Nephron (organoid): ENCODE measurements around the gene HLX.

Experiments
- H3K27ac Mint-ChIP-seq, 3 experiments: 2 replicates each; pipeline ENCODE4 v1.8.0; 2020; ENCODE audit warnings: mixed read lengths in 3 of 3, mild to moderate bottlenecking in 2 of 3, moderate library complexity in 1 of 3
- H3K27me3 Mint-ChIP-seq: 2 replicates; pipeline ENCODE4 v1.8.0; 2021; ENCODE audit warnings: low read depth, mild to moderate bottlenecking, moderate library complexity, mixed read lengths
- H3K36me3 Mint-ChIP-seq: 2 replicates; pipeline ENCODE4 v1.8.0; 2020; ENCODE audit warnings: low read depth, mixed read lengths
- H3K4me1 Mint-ChIP-seq: 2 replicates; pipeline ENCODE4 v1.8.0; 2020; ENCODE audit warnings: mixed read lengths
- H3K4me3 Mint-ChIP-seq, 3 experiments: 2 replicates each; pipeline ENCODE4 v1.8.0; 2020; ENCODE audit warnings: mild to moderate bottlenecking in 3 of 3, mixed read lengths in 3 of 3, moderate library complexity in 2 of 3
- H3K9me3 Mint-ChIP-seq: 2 replicates; pipeline ENCODE4 v1.8.0; 2020; ENCODE audit warnings: mixed read lengths
- TF ChIP-seq, protein P1 (sequence below), 3 experiments: fragments of 200-600 bp; sonication (generic); IDR thresholded peaks; one replicate each; pipeline ENCODE4 v1.5.0; 2021; ENCODE audit warnings: antibody characterized with exemption in 3 of 3; ENCODE audit not compliant: unreplicated experiment in 3 of 3

HLX gene, protein sequence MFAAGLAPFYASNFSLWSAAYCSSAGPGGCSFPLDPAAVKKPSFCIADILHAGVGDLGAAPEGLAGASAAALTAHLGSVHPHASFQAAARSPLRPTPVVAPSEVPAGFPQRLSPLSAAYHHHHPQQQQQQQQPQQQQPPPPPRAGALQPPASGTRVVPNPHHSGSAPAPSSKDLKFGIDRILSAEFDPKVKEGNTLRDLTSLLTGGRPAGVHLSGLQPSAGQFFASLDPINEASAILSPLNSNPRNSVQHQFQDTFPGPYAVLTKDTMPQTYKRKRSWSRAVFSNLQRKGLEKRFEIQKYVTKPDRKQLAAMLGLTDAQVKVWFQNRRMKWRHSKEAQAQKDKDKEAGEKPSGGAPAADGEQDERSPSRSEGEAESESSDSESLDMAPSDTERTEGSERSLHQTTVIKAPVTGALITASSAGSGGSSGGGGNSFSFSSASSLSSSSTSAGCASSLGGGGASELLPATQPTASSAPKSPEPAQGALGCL

DNA sequence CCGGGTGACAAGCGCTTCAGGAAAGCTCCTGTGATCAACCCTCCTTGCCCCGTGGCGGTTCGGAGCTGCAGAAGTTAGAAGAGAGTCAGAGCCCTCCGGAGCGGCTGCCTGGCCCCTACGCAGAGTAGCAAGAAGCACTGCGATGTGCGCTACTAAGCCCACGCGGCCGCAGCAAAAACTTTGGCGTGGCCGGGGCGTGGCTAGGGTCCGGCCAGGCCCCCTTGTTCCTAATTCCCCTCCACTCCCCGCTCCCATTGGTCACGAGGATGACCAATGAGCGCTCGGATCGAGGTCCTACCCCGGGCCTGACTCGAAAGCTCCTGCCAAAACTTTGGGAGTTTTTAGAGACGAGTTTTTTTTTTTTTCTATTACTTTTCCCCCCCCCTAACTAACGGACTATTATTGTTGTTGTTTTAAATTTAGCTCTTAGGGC, at the start of gene HLX:
TSS of gene HLX (plus strand) at position 368 of the 433 bp plus-strand sequence. CDS start 415 bp downstream, outside the sequence.
- Mint-ChIP-seq H3K4me3 (peak within 1 kb of the TSS; percentile 85 to 92 (median 90)), H3K27ac (peak within 1 kb of the TSS in 1 of 3 experiments; percentile 70), H3K9me3 (peaks cover 6% of the 10 kb centered on the region), H3K4me1 (peaks cover 51% of the 10 kb centered on the region), H3K36me3 (no peaks in the 10 kb centered on the region), H3K27me3 (peaks cover 97% of the 10 kb centered on the region)
- TF ChIP-seq, protein P1, sequence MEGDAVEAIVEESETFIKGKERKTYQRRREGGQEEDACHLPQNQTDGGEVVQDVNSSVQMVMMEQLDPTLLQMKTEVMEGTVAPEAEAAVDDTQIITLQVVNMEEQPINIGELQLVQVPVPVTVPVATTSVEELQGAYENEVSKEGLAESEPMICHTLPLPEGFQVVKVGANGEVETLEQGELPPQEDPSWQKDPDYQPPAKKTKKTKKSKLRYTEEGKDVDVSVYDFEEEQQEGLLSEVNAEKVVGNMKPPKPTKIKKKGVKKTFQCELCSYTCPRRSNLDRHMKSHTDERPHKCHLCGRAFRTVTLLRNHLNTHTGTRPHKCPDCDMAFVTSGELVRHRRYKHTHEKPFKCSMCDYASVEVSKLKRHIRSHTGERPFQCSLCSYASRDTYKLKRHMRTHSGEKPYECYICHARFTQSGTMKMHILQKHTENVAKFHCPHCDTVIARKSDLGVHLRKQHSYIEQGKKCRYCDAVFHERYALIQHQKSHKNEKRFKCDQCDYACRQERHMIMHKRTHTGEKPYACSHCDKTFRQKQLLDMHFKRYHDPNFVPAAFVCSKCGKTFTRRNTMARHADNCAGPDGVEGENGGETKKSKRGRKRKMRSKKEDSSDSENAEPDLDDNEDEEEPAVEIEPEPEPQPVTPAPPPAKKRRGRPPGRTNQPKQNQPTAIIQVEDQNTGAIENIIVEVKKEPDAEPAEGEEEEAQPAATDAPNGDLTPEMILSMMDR (IDR thresholded peaks at IDR 0.05; ENCODE audit: unreplicated experiment in 3 of 3) = no peak

DNA sequence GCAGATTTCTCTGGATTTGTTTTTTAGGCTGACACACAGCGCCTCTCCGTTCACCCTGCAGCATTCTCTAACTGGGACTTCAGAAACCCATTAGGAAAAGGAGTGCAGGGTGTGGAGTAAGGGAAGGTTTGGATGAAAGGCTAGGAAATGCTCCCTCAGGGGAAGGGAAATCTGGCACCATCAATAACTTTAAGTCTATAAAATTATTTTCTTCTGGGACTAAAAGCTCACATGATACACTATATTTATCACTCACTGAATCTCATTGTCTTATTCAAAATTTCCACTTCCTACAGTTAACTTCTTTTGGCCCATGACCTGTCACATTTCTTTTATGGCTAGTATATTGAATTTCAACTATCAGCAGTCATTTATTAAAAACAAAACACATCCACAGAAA, 45.8 kb upstream of the HLX start:
- Mint-ChIP-seq H3K9me3 (no peaks in the 10 kb centered on the region), H3K27me3 (peaks cover 24% of the 10 kb centered on the region), H3K36me3 (no peaks in the 10 kb centered on the region), H3K4me1 (peaks cover 15% of the 10 kb centered on the region), H3K4me3 (no peak overlapping the region), H3K27ac (peak overlapping the region; percentile 12 to 73 (median 49))
- TF ChIP-seq, protein P1 (IDR thresholded peaks at IDR 0.05; ENCODE audit: unreplicated experiment in 3 of 3) = no peak

DNA sequence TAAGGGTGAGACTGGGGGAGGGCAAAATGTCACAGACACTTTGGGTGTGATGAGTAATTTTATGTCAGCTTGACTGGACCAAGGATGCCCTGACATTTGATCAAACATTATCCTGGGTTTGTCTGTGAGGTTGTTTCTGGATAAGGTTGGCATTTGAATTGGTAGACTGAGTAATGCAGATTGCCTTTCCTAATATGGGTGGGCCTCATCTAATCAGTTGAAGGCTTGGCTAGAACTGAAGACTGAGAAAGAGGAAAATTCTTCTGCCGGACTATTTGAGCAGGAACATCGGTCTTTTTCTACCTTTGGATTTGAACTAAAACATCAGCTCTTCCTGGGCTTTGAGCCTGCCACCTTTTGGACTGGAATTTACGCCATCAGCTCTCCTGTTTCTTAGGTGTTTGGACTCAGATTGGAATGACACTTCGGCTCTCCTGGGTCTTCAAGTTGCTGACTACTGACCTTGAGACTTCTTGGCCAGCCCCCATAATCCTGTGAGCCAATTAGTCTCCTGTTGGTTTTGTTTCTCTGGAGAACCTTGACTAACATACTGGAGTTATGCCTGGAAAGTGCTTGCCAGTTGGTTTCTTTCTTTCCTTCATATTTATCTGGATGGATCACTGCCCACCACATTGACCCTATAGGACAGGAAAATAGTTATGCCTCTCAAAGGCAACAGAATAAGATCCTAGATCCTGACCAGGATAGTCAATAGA, 44.9 kb upstream of the HLX start:
- Mint-ChIP-seq H3K9me3 (no peaks in the 10 kb centered on the region), H3K27me3 (peaks cover 19% of the 10 kb centered on the region), H3K27ac (peak overlapping the region in 2 of 3 experiments; percentile 49 to 73), H3K4me1 (peaks cover 15% of the 10 kb centered on the region), H3K36me3 (no peaks in the 10 kb centered on the region), H3K4me3 (no peak overlapping the region)
- TF ChIP-seq, protein P1 (IDR thresholded peaks at IDR 0.05; ENCODE audit: unreplicated experiment in 3 of 3) = no peak

DNA sequence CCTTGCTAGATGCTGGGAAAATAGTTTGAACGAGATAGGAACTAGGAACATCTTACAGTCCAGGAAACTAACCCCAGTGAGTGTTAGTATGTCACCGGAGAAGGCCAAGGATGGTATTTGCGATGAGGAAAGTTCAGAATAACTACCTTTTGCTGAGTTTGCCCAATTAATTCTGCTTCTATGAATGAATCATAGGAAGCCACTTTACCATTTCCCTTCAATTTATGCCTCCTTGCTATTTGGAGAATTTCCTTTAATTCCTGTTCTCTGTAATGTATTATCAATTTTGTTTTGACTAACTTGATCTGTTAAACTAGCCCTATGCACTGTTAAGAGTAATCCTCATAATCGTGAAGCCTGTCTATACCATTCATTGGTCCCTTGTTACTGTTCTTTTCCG, 40.7 kb upstream of the HLX start:
- H3K27me3 Mint-ChIP-seq = peaks cover 23% of the 10 kb centered on the region
- peaks cover 13% of the 10 kb centered on the region for H3K4me1 Mint-ChIP-seq
- no peak overlapping the region for H3K4me3 Mint-ChIP-seq
- H3K36me3 Mint-ChIP-seq = no peaks in the 10 kb centered on the region
- TF ChIP-seq, protein P1 (IDR thresholded peaks at IDR 0.05; ENCODE audit: unreplicated experiment in 3 of 3) = no peak
- H3K9me3 Mint-ChIP-seq = no peaks in the 10 kb centered on the region
- no peak overlapping the region for H3K27ac Mint-ChIP-seq

DNA sequence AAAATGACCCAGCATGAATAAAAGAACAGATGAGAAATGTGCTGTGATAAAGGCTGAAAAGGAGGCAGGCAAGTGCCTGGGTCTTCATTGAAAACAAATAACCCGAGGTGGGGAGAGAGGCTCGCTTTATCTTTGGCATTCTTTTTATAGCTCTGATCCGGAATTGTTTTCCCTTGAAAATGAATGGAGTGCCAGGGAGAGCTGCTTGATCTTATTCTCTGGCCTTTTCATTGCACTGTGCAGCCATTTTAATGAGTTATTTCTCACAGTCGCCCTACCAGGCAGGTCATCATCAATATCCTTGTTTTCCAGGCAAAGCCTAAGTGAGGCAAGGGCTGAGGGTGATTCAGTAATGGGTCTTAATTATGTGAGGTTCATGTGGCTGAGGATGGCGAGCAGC, 39.8 kb upstream of the HLX start:
- Mint-ChIP-seq H3K36me3 (no peaks in the 10 kb centered on the region), H3K27ac (no peak overlapping the region), H3K4me1 (peaks cover 15% of the 10 kb centered on the region), H3K4me3 (no peak overlapping the region), H3K9me3 (no peaks in the 10 kb centered on the region), H3K27me3 (peaks cover 17% of the 10 kb centered on the region)
- TF ChIP-seq, protein P1 (IDR thresholded peaks at IDR 0.05; ENCODE audit: unreplicated experiment in 3 of 3) = no peak
